C4-2B (cell line): ENCODE measurements around the gene SEMA4B.

Source experiments
- ZFX ChIP-seq: fragments of 450-650 bp; IDR thresholded peaks from 2 replicates; pipeline ENCODE4 v1.6.1; 2017
- TF ChIP-seq, protein P1 (sequence below): fragments of 450-650 bp; conservative IDR thresholded peaks from 2 replicates; pipeline ENCODE4 v1.5.1; 2017; ENCODE audit warnings: mild to moderate bottlenecking

- TF ChIP-seq, protein P1, sequence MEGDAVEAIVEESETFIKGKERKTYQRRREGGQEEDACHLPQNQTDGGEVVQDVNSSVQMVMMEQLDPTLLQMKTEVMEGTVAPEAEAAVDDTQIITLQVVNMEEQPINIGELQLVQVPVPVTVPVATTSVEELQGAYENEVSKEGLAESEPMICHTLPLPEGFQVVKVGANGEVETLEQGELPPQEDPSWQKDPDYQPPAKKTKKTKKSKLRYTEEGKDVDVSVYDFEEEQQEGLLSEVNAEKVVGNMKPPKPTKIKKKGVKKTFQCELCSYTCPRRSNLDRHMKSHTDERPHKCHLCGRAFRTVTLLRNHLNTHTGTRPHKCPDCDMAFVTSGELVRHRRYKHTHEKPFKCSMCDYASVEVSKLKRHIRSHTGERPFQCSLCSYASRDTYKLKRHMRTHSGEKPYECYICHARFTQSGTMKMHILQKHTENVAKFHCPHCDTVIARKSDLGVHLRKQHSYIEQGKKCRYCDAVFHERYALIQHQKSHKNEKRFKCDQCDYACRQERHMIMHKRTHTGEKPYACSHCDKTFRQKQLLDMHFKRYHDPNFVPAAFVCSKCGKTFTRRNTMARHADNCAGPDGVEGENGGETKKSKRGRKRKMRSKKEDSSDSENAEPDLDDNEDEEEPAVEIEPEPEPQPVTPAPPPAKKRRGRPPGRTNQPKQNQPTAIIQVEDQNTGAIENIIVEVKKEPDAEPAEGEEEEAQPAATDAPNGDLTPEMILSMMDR = no peak
- no peak for TF ChIP-seq ZFX
Measured at GRCh38 chr15:90217671-90218394, 16.7 kb downstream of the SEMA4B start.
